Upper lobe of left lung (tissue), 6 donors: ENCODE results near the gene SERPINH1. TPM values are rescaled to one million over a fixed set of nuclear protein-coding genes. Genes with fewer than 3 reads are reported as not detected.
A peak's percentile ranks its signal among the peaks of the same experiment; 100 is the strongest.

ENCODE experiments used
- ATAC-seq, 2 donors: fragments of 200-7000 bp; cut with Tn5 transposase; one replicate each; pipeline ENCODE4 v1.9.1; 2022; ENCODE audit warnings: mild to moderate bottlenecking in 2 of 2, moderate library complexity in 2 of 2; ENCODE audit not compliant: low FRiP score in 2 of 2
- DNase-seq, 2 donors: peaks; one replicate each; pipeline ENCODE4 v3.0.0-alpha.2; 2019 to 2020
- H3K27ac ChIP-seq, 4 donors: fragments of 200-600 bp; sonication (generic); one replicate each; pipeline ENCODE4 v1.5.1; 2016 to 2019
- H3K27me3 ChIP-seq, 4 donors: fragments of 200-600 bp; sonication (generic); one replicate each; pipeline ENCODE4 v1.5.1; 2017 to 2019
- H3K36me3 ChIP-seq, 4 donors: fragments of 200-600 bp; sonication (generic); one replicate each; pipeline ENCODE4 v1.5.1; 2016 to 2019
- H3K4me1 ChIP-seq, 4 donors: fragments of 200-600 bp; sonication (generic); one replicate each; pipeline ENCODE4 v1.5.1; 2018 to 2019
- H3K4me3 ChIP-seq, 4 donors: fragments of 200-600 bp; sonication (generic); one replicate each; pipeline ENCODE4 v1.5.1; 2017 to 2019; ENCODE audit warnings: mild to moderate bottlenecking in 2 of 4, moderate library complexity in 1 of 4
- H3K9me3 ChIP-seq, 4 donors: fragments of 200-600 bp; sonication (generic); one replicate each; pipeline ENCODE4 v1.5.1; 2018 to 2019
- CTCF ChIP-seq, 6 experiments: fragments of 450-650 bp in 4 of 6; fragments of 200-600 bp in 2 of 6; sonication (generic) in 2 of 6; IDR thresholded peaks; one replicate each; pipeline ENCODE4 v1.5.1; 2016 to 2019; ENCODE audit warnings: antibody characterized with exemption in 6 of 6
- EP300 ChIP-seq, 4 donors: sonication (generic); formaldehyde crosslinking; IDR thresholded peaks; one replicate each; pipeline ENCODE4 v1.5.1; 2017; ENCODE audit warnings: antibody characterized with exemption in 4 of 4, control low read depth in 2 of 4
- POLR2A ChIP-seq, 4 donors: fragments of 450-650 bp; IDR thresholded peaks; one replicate each; pipeline ENCODE4 v1.5.1; 2016 to 2017; ENCODE audit warnings: antibody characterized with exemption in 4 of 4, mild to moderate bottlenecking in 2 of 4
- POLR2AphosphoS5 ChIP-seq, 2 donors: sonication (generic); formaldehyde crosslinking; IDR thresholded peaks; one replicate each; pipeline ENCODE4 v1.5.1; 2017; ENCODE audit warnings: antibody characterized with exemption in 2 of 2
- WGBS, 2 donors: methylation state at CpG; one replicate each; pipeline ENCODE4 v1.1.5; 2017 to 2018; 5-methylcytosine and 5-hydroxymethylcytosine counted together
- total RNA-seq, 6 donors: library from RNA; depleted of rRNA in 4 of 6; stranded (reverse); fragments of >200 nt in 4 of 6; gene quantifications; one replicate each; pipeline versions ENCODE4 v1.1.0 to v1.2.1, GENCODE V29; 2016 to 2021
- donor health status: DM: no; HTN: no; CAD: no; lungs with moderate emphysema.
- donor health status: DM: no; HTN: yes; CAD: no; lungs with severe emphysema.

SERPINH1 gene
- total RNA-seq, 6 donors from 2014 or later: 95.9 to 266 (median 145) TPM

DNA sequence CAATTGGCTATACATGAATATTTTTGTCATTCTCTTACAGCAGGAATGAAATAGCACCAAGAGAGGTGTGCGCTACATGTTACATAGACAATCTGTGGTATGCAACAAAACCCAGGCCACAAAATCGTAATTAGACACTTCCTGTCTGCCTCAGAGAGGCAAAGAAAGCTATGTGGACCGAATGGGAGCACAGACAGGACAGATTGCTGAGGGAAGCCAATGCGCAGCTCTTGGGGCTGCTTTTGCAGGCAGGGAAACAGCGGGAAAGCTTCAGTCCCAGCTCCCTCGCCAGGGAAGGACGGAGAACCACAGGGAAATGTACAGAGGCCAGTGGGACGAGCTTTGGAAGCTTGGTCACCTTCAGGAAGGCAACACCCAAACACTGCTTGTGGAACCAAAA is 40.9 kb downstream of the SERPINH1 start:
- 64 to 66% methylated on average over 8 of the region's 8 CpGs for WGBS, 2 donors
- Histone ChIP-seq H3K4me3 (no peak overlapping the region), H3K36me3 (no peaks in the 10 kb centered on the region), H3K4me1 (peaks cover 2 to 15% (median 12%) of the 10 kb centered on the region in 4 donors), H3K27ac (no peak overlapping the region), H3K27me3 (no peaks in the 10 kb centered on the region), H3K9me3 (no peaks in the 10 kb centered on the region)
- ATAC-seq (no peak), DNase-seq (no peak)
- TF ChIP-seq CTCF (IDR thresholded peaks at IDR 0.05) (no peak), POLR2AphosphoS5 (IDR thresholded peaks at IDR 0.05) (no peak), POLR2A (IDR thresholded peaks at IDR 0.05) (no peak), EP300 (IDR thresholded peaks at IDR 0.05) (no peak)

DNA sequence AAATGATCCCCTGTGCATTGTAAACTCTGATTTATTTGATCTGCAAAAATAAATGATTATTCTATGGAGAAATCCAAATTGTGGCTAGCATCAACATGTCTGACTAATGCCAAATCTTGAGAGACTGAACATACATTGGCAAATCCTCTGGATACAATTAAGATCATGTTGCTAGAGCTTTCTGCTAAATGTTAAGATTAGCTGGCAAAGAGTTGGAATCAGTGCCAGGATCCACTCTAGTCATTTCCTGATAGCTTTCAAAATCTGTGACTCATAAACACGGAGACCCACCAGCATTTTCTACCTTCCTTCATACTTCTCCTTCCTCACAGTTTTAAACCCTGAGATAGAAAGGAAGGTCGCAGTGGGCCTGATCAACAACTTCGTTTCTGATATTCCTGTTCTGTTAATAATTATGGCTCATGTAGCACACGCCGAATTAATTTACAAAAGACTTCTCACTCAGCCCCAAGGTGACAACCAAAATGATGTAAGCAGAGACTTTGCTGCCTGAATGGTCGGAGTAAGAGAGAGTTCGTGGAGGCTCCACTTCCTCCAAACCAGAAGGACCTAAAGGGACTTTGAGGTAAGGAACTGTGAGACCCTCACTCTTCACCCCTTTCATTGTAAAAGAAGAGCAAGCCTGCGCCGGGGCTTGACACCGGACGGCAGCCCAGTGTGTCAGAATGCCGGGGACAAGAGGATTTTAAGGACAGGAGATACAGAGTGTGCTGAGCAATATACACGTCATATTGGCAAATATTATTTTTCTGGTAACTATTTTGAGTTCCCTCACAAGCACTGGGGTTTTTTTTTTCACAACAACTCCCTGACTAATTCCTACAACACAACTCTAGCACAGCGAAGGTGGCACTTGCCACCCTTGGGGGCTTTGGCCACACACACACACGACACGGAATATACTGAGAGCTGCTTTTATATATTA is 42.0 kb downstream of the SERPINH1 start:
- Histone ChIP-seq H3K4me3 (no peak overlapping the region), H3K4me1 (peaks cover 2 to 15% (median 12%) of the 10 kb centered on the region in 4 donors), H3K36me3 (no peaks in the 10 kb centered on the region), H3K27ac (peak overlapping the region; percentile 21 to 71 (median 50)), H3K9me3 (no peaks in the 10 kb centered on the region), H3K27me3 (no peaks in the 10 kb centered on the region)
- WGBS, 2 donors: 61% methylated on average over 16 of the region's 16 CpGs
- DNase-seq: no peak
- peak; percentile 35 to 41 for ATAC-seq
- TF ChIP-seq POLR2AphosphoS5 (IDR thresholded peaks at IDR 0.05): no peak
- no peak for TF ChIP-seq CTCF (IDR thresholded peaks at IDR 0.05)
- TF ChIP-seq EP300 (IDR thresholded peaks at IDR 0.05): peak in 1 of 4 donors; percentile 35
- TF ChIP-seq POLR2A (IDR thresholded peaks at IDR 0.05): peak in 1 of 4 donors; percentile 7

DNA sequence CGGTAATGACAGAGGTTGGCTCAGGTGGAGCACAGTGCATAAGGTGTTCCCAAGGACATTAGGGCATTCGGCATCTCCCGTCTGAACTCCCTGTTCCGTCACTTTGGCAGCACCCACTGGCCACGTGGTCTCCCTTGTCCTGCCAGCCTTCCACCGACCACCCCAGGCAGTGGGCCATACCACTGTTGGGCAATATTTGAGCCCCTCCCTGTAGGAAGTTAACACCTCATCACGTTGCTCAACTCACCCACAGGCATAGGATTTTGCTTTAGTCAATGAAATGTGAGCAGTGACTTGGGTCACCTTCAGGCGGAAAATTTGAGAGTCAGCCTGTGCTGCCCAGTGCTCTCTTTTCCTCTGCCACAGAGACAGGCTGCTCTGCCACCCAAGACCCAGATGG is 44.0 kb downstream of the SERPINH1 start:
- TF ChIP-seq CTCF (IDR thresholded peaks at IDR 0.05): no peak
- no peak for TF ChIP-seq POLR2AphosphoS5 (IDR thresholded peaks at IDR 0.05)
- no peak for TF ChIP-seq EP300 (IDR thresholded peaks at IDR 0.05)
- TF ChIP-seq POLR2A (IDR thresholded peaks at IDR 0.05): no peak
- DNase-seq: no peak
- Histone ChIP-seq H3K9me3 (no peaks in the 10 kb centered on the region), H3K4me3 (no peak overlapping the region), H3K36me3 (no peaks in the 10 kb centered on the region), H3K4me1 (peaks cover 2 to 15% (median 12%) of the 10 kb centered on the region in 4 donors), H3K27me3 (no peaks in the 10 kb centered on the region), H3K27ac (no peak overlapping the region)
- ATAC-seq: no peak
- 73 to 78% methylated on average over 8 of the region's 8 CpGs for whole genome bisulfite sequencing, 2 donors

GRCh38 chr11:75611823-75612222 is 49.8 kb downstream of the SERPINH1 start:
- no peaks in the 10 kb centered on the region for H3K36me3 ChIP-seq
- no peak overlapping the region for H3K27ac ChIP-seq
- DNase-seq: no peak
- no peak for TF ChIP-seq POLR2A (IDR thresholded peaks at IDR 0.05)
- no peak for TF ChIP-seq CTCF (IDR thresholded peaks at IDR 0.05)
- TF ChIP-seq EP300 (IDR thresholded peaks at IDR 0.05): no peak
- no peak for TF ChIP-seq POLR2AphosphoS5 (IDR thresholded peaks at IDR 0.05)
- H3K9me3 ChIP-seq: no peaks in the 10 kb centered on the region
- no peak for ATAC-seq
- WGBS, 2 donors: 84 to 85% methylated on average over 3 of the region's 3 CpGs
- no peaks in the 10 kb centered on the region for H3K27me3 ChIP-seq
- no peak overlapping the region for H3K4me3 ChIP-seq
- H3K4me1 ChIP-seq: no peaks in the 10 kb centered on the region
